Thyroid gland (tissue), 4 donors: ENCODE results near the gene ITGA1. TPM values are rescaled to one million over a fixed set of nuclear protein-coding genes. Genes with fewer than 3 reads are reported as not detected.

Experiments
- DNase-seq, 2 donors: peaks; one replicate each; pipeline ENCODE4 v3.0.0-alpha.2; 2019
- H3K27ac ChIP-seq, 3 donors: fragments of 200-600 bp; sonication (generic); 1 replicate in 2 of 3; 2 replicates in 1 of 3; pipeline ENCODE4 v1.5.1; 2016 to 2019; ENCODE audit warnings: mild to moderate bottlenecking in 1 of 3, moderate library complexity in 1 of 3
- H3K27me3 ChIP-seq: fragments of 200-600 bp; sonication (generic); one replicate; pipeline ENCODE4 v1.5.1; 2019
- H3K36me3 ChIP-seq, 2 donors: fragments of 200-600 bp; sonication (generic); one replicate each; pipeline ENCODE4 v1.5.1; 2016 to 2019
- H3K4me1 ChIP-seq, 2 donors: fragments of 200-600 bp; sonication (generic); one replicate each; pipeline ENCODE4 v1.5.1; 2017 to 2019
- H3K4me3 ChIP-seq, 3 donors: fragments of 200-600 bp; sonication (generic); replicated peaks in 1 of 3; 1 replicate in 2 of 3; 2 replicates in 1 of 3; pipeline ENCODE4 v1.5.1; 2016; ENCODE audit warnings: mild to moderate bottlenecking in 1 of 3
- H3K9me3 ChIP-seq: fragments of 200-600 bp; sonication (generic); one replicate; pipeline ENCODE4 v1.5.1; 2017
- POLR2A ChIP-seq, 2 donors: fragments of 450-650 bp; IDR thresholded peaks; one replicate each; pipeline ENCODE4 v1.6.1; 2017; ENCODE audit warnings: antibody characterized with exemption in 2 of 2, mild to moderate bottlenecking in 2 of 2, moderate library complexity in 1 of 2
- WGBS, 2 donors: methylation state at CpG; one replicate each; pipeline ENCODE4 v1.1.5; 2017; 5-methylcytosine and 5-hydroxymethylcytosine counted together
- intact Hi-C: fragments of 100-400 bp; cut with DNase I; formaldehyde crosslinking; loops from one replicate; pipeline ENCODE4 v1.15.1; 2023
- total RNA-seq, 4 donors: library from RNA; depleted of rRNA; stranded (reverse); fragments of >200 nt; gene quantifications; one replicate each; pipeline ENCODE4 v1.2.3, GENCODE V29; 2016
- TF ChIP-seq, protein P1 (sequence below), 6 experiments: fragments of 200-600 bp in 3 of 6; fragments of 450-650 bp in 3 of 6; sonication (generic) in 3 of 6; IDR thresholded peaks; one replicate each; pipeline ENCODE4 v1.5.1; 2016 to 2019; ENCODE audit warnings: antibody characterized with exemption in 6 of 6, mild to moderate bottlenecking in 2 of 6, inconsistent platforms in 1 of 6, moderate library complexity in 1 of 6

The ITGA1 gene
- total RNA-seq, 4 donors from 2014 or later = 38.7 to 85.9 (median 52.6) TPM

DNA sequence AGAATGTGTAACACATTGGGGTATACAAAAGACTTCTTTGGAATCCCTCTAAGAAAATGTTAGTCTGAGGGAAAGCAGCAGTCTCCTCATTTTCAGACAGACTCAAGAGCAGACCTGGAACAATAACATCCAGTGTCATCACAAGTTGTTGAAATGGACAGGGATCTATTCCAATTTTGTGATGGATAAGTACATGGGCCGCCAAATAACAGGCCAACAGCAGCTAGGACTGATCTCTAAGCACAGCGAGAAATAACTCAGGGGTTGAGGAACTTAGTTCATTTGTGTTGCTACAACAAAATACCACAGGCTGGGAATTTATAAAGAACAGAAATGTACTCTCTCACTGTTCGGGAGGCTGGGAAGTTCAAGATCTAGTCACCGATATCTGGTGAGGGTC, 193.8 kb downstream of the ITGA1 start:
- H3K36me3 ChIP-seq = no peaks in the 10 kb centered on the region
- no peaks in the 10 kb centered on the region for H3K4me1 ChIP-seq
- no peak for DNase-seq
- no peaks in the 10 kb centered on the region for H3K9me3 ChIP-seq
- no peak for TF ChIP-seq POLR2A (IDR thresholded peaks at IDR 0.05)
- TF ChIP-seq, protein P1, sequence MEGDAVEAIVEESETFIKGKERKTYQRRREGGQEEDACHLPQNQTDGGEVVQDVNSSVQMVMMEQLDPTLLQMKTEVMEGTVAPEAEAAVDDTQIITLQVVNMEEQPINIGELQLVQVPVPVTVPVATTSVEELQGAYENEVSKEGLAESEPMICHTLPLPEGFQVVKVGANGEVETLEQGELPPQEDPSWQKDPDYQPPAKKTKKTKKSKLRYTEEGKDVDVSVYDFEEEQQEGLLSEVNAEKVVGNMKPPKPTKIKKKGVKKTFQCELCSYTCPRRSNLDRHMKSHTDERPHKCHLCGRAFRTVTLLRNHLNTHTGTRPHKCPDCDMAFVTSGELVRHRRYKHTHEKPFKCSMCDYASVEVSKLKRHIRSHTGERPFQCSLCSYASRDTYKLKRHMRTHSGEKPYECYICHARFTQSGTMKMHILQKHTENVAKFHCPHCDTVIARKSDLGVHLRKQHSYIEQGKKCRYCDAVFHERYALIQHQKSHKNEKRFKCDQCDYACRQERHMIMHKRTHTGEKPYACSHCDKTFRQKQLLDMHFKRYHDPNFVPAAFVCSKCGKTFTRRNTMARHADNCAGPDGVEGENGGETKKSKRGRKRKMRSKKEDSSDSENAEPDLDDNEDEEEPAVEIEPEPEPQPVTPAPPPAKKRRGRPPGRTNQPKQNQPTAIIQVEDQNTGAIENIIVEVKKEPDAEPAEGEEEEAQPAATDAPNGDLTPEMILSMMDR (IDR thresholded peaks at IDR 0.05) = no peak
- no peak overlapping the region for H3K4me3 ChIP-seq
- WGBS, 2 donors = 67 to 94% methylated on average over 4 of the region's 4 CpGs
- no peak overlapping the region for H3K27ac ChIP-seq
- no peaks in the 10 kb centered on the region for H3K27me3 ChIP-seq
- intact Hi-C loops = no loop called here

- TF ChIP-seq POLR2A (IDR thresholded peaks at IDR 0.05) = no peak
- TF ChIP-seq, protein P1 (IDR thresholded peaks at IDR 0.05) = no peak
- H3K27ac ChIP-seq = no peak overlapping the region
- no peaks in the 10 kb centered on the region for H3K36me3 ChIP-seq
- H3K9me3 ChIP-seq = no peaks in the 10 kb centered on the region
- no peak for DNase-seq
- no peak overlapping the region for H3K4me3 ChIP-seq
- WGBS, 2 donors = 54 to 76% methylated on average over 3 of the region's 3 CpGs
- H3K27me3 ChIP-seq = no peaks in the 10 kb centered on the region
- peaks cover 0 to 19% of the 10 kb centered on the region in 2 donors for H3K4me1 ChIP-seq
- intact Hi-C loops = no loop called here
Observed at GRCh38 chr5:52983731-52984636, 196.3 kb downstream of the ITGA1 start.

DNA sequence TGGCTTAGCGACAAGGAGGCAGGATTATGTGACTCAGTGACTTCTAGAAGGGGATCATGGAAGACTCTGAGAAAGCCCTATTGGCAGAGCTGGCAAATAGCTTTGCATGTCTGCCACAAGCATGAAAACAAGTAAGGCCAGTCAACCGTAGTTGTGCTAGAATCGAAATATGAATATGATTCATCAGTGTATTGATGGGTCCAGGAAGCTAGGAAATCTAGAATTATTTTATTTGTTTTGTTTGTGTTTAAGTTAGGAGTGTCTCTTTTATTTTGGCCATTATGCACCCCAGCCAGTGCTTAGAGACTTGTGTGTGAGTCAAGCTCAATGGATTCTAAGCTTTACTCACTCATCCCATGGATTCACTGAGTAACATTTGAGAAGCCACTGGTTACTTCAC, 197.6 kb downstream of the ITGA1 start:
- no peak overlapping the region for H3K27ac ChIP-seq
- WGBS, 2 donors = 92 to 93% methylated on average over 3 of the region's 3 CpGs
- intact Hi-C loops = no loop called here
- no peaks in the 10 kb centered on the region for H3K36me3 ChIP-seq
- no peak overlapping the region for H3K4me3 ChIP-seq
- TF ChIP-seq, protein P1 (IDR thresholded peaks at IDR 0.05) = no peak
- no peak for TF ChIP-seq POLR2A (IDR thresholded peaks at IDR 0.05)
- DNase-seq = no peak
- H3K27me3 ChIP-seq = no peaks in the 10 kb centered on the region
- peaks cover 0 to 25% of the 10 kb centered on the region in 2 donors for H3K4me1 ChIP-seq
- no peaks in the 10 kb centered on the region for H3K9me3 ChIP-seq

- DNase-seq = peak; percentile 7 to 18
- WGBS, 2 donors = 33% methylated on average over 4 of the region's 4 CpGs
- no peaks in the 10 kb centered on the region for H3K36me3 ChIP-seq
- H3K9me3 ChIP-seq = no peaks in the 10 kb centered on the region
- H3K4me1 ChIP-seq = peaks cover 0 to 29% of the 10 kb centered on the region in 2 donors
- H3K27me3 ChIP-seq = no peaks in the 10 kb centered on the region
- TF ChIP-seq, protein P1 (IDR thresholded peaks at IDR 0.05) = no peak
- no peak for TF ChIP-seq POLR2A (IDR thresholded peaks at IDR 0.05)
- H3K4me3 ChIP-seq = no peak overlapping the region
- H3K27ac ChIP-seq = peak overlapping the region in 1 of 3 donors; percentile 39
- intact Hi-C loops = no loop called here
Observed at GRCh38 chr5:52987711-52988331, 200.1 kb downstream of the ITGA1 start.
